Activated T-cell treated with anti-CD3 and anti-CD28 coated beads, Interleukin-2, amount 50 U/mL, for 24 hours (primary cell): Measurements from ENCODE around the gene KIF20A.
"Not testable (repeated sequence)": the region's sequence is repeated elsewhere in the genome, so short reads cannot be mapped to it uniquely, and the experiment has no call there.

Source experiments
- DNase-seq: peaks from one replicate; pipeline ENCODE4 v3.0.0-alpha.2; 2020
- H3K27ac Mint-ChIP-seq: 2 replicates; pipeline ENCODE4 v1.8.0; 2020; ENCODE audit warnings: mild to moderate bottlenecking, mixed read lengths
- H3K27me3 Mint-ChIP-seq: 2 replicates; pipeline ENCODE4 v1.8.0; 2020; ENCODE audit warnings: mixed read lengths
- H3K36me3 Mint-ChIP-seq: 2 replicates; pipeline ENCODE4 v1.8.0; 2020; ENCODE audit warnings: low read depth, mixed read lengths
- H3K4me1 Mint-ChIP-seq: 2 replicates; pipeline ENCODE4 v1.8.0; 2020; ENCODE audit warnings: low read depth, mixed read lengths
- H3K4me3 Mint-ChIP-seq: 2 replicates; pipeline ENCODE4 v1.8.0; 2020; ENCODE audit warnings: mild to moderate bottlenecking, moderate library complexity, mixed read lengths
- H3K9me3 Mint-ChIP-seq: 2 replicates; pipeline ENCODE4 v1.8.0; 2020; ENCODE audit warnings: mixed read lengths

Gene KIF20A

DNA sequence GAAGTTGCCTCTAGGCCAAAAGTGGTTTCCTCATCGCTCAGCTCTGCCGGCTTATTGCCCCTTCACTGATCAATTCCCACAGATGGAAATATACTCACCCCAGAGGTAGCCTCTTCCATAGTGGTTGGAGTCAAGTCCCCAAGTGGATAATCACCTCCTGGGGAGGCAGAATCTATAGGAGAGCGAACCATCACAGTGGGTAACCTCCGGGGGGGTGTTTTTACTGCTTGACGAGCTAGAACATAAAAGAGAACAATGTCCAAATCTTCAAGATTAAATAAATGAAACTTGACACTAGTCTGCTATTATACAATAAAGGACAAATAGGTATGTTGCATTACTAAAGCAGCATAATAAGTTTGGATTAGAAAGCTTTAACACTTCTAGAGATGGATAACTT is 9.8 kb upstream of the KIF20A start:
- DNase-seq, result no peak
- Mint-ChIP-seq H3K9me3 (no peaks in the 10 kb centered on the region), H3K4me3 (no peak overlapping the region), H3K4me1 (no peaks in the 10 kb centered on the region), H3K27me3 (no peaks in the 10 kb centered on the region), H3K36me3 (peaks cover 96% of the 10 kb centered on the region), H3K27ac (no peak overlapping the region)

- no peak overlapping the region for H3K27ac Mint-ChIP-seq
- H3K4me1 Mint-ChIP-seq, result peaks cover 2% of the 10 kb centered on the region
- no peaks in the 10 kb centered on the region for H3K27me3 Mint-ChIP-seq
- peaks cover 96% of the 10 kb centered on the region for H3K36me3 Mint-ChIP-seq
- H3K4me3 Mint-ChIP-seq, result no peak overlapping the region
- H3K9me3 Mint-ChIP-seq, result no peaks in the 10 kb centered on the region
- DNase-seq, result no peak
Observed at GRCh38 chr5:138170299-138170698, 8.6 kb upstream of the KIF20A start.

DNA sequence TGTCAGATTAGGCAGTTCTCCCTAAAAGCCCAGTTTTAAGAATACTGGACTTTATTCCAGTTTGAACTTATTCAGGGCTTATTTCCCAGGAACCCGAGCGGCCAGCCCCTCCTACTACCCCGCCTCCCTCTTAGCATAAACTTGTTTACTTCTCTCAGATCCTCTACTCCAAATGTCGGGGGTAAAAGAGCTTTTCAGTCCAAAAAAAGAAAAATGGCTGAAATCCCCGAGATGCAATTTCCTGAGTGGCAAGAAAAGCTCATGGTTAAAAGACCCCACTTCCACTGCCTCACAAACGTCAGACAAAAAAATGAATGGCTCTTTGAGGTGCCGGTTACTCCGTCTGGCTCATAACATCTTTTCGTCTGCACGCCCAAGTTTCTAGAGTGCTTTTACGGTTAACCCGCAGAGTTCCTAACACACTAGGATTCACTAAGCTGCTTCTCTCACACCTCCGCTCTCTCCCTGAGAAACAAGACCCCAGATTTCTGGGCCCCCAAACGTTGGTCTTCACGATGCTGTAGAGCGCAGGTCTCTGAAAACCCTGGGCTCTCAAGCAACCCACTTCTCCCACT is 884 bp upstream of the KIF20A start:
- H3K27me3 Mint-ChIP-seq, result no peaks in the 10 kb centered on the region
- H3K4me3 Mint-ChIP-seq, result no peak overlapping the region
- H3K27ac Mint-ChIP-seq, result no peak overlapping the region
- peaks cover 21% of the 10 kb centered on the region for H3K4me1 Mint-ChIP-seq
- H3K9me3 Mint-ChIP-seq, result no peaks in the 10 kb centered on the region
- peaks cover 51% of the 10 kb centered on the region for H3K36me3 Mint-ChIP-seq
- DNase-seq, result peak; percentile 32

GRCh38 chr5:138179277-138179857 is 455 bp downstream of the KIF20A start:
- Mint-ChIP-seq H3K9me3 (no peaks in the 10 kb centered on the region), H3K4me1 (peaks cover 21% of the 10 kb centered on the region), H3K27me3 (no peaks in the 10 kb centered on the region), H3K36me3 (peaks cover 53% of the 10 kb centered on the region), H3K4me3 (no peak overlapping the region), H3K27ac (no peak overlapping the region)
- DNase-seq, result no peak

- Mint-ChIP-seq H3K4me1 (peaks cover 19% of the 10 kb centered on the region), H3K27me3 (no peaks in the 10 kb centered on the region), H3K9me3 (no peaks in the 10 kb centered on the region), H3K4me3 (no peak overlapping the region), H3K36me3 (peaks cover 53% of the 10 kb centered on the region), H3K27ac (peak overlapping the region; percentile 51)
- DNase-seq, result no peak
Observed at GRCh38 chr5:138180183-138180782, 1.4 kb downstream of the KIF20A start.

GRCh38 chr5:138180841-138181240 is 1.9 kb downstream of the KIF20A start:
- H3K36me3 Mint-ChIP-seq, result peaks cover 56% of the 10 kb centered on the region
- no peaks in the 10 kb centered on the region for H3K9me3 Mint-ChIP-seq
- no peaks in the 10 kb centered on the region for H3K27me3 Mint-ChIP-seq
- no peak overlapping the region for H3K27ac Mint-ChIP-seq
- no peak overlapping the region for H3K4me3 Mint-ChIP-seq
- no peak for DNase-seq
- H3K4me1 Mint-ChIP-seq, result peaks cover 16% of the 10 kb centered on the region

GRCh38 chr5:138182808-138183207 is 3.9 kb downstream of the KIF20A start:
- Mint-ChIP-seq H3K4me1 (peaks cover 12% of the 10 kb centered on the region), H3K36me3 (peaks cover 71% of the 10 kb centered on the region), H3K27ac (peak overlapping the region; percentile 31), H3K4me3 (no peak overlapping the region), H3K9me3 (no peaks in the 10 kb centered on the region), H3K27me3 (no peaks in the 10 kb centered on the region)
- DNase-seq, result no peak

DNA sequence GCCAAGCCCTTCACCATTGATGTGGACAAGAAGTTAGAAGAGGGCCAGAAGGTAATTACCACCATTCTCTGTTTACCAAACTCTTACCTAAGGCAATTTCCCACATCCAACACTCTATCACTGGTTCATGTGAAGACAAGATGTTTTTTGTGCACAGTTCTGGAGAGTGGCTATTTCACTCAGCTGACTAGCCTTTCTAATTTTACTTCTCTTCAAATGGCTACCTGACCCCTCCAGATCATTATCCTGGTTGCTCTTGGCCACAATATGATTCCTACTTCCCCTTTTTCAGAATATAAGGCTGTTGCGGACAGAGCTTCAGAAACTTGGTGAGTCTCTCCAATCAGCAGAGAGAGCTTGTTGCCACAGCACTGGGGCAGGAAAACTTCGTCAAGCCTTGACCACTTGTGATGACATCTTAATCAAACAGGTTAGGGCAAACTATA is 7.1 kb downstream of the KIF20A start:
- DNase-seq, result no peak
- H3K9me3 Mint-ChIP-seq, result no peaks in the 10 kb centered on the region
- H3K4me1 Mint-ChIP-seq, result peaks cover under 1% of the 10 kb centered on the region
- no peaks in the 10 kb centered on the region for H3K27me3 Mint-ChIP-seq
- peaks cover 98% of the 10 kb centered on the region for H3K36me3 Mint-ChIP-seq
- H3K4me3 Mint-ChIP-seq, result no peak overlapping the region
- peak overlapping the region; percentile 63 for H3K27ac Mint-ChIP-seq

DNA sequence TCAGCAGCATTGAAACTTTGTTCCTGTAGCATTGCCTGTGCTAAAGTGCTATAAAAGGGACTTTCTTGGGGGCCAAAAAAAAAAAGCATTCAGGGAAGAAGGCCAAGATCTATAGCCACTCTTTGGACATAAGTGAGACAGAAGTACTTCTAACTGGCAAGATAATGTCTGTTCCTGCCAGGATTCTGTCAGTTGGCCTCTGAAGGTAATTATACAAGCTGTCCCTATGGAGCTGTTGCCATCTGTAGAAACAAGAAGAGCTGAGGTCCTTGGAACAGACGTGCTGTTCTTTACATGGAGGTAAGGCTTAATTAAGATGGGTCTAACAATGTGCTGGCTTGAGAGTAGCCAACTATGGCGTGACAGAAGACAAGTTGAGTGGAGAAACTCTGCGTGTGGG is 9.7 kb downstream of the KIF20A start:
- Mint-ChIP-seq H3K27ac (peak overlapping the region; percentile 13), H3K4me1 (no peaks in the 10 kb centered on the region), H3K9me3 (no peaks in the 10 kb centered on the region), H3K27me3 (no peaks in the 10 kb centered on the region), H3K4me3 (no peak overlapping the region), H3K36me3 (peaks cover 97% of the 10 kb centered on the region)
- no peak for DNase-seq

- Mint-ChIP-seq H3K4me3 (no peak overlapping the region), H3K27me3 (no peaks in the 10 kb centered on the region), H3K4me1 (no peaks in the 10 kb centered on the region), H3K36me3 (peaks cover 82% of the 10 kb centered on the region), H3K27ac (no peak overlapping the region), H3K9me3 (no peaks in the 10 kb centered on the region)
- no peak for DNase-seq
Observed at GRCh38 chr5:138192826-138193225, 13.9 kb downstream of the KIF20A start.

GRCh38 chr5:138193859-138194258 is 14.9 kb downstream of the KIF20A start:
- not testable (repeated sequence) for H3K9me3 Mint-ChIP-seq
- H3K27ac Mint-ChIP-seq, result peak overlapping the region; percentile 47

GRCh38 chr5:138210985-138211384 is 32.1 kb downstream of the KIF20A start:
- Mint-ChIP-seq H3K4me1 (peaks cover 28% of the 10 kb centered on the region), H3K27ac (peak overlapping the region; percentile 67), H3K9me3 (no peaks in the 10 kb centered on the region), H3K4me3 (peak overlapping the region; percentile 30), H3K36me3 (peaks cover 48% of the 10 kb centered on the region), H3K27me3 (no peaks in the 10 kb centered on the region)
- DNase-seq, result no peak

More at GRCh38 chr5:138193859-138194258, 14.9 kb downstream of the KIF20A start:
- H3K4me1 Mint-ChIP-seq, DNase-seq, H3K4me3 Mint-ChIP-seq, H3K27me3 Mint-ChIP-seq: not testable (repeated sequence)
- H3K36me3 Mint-ChIP-seq, result peaks cover 80% of the 10 kb centered on the region

DNA sequence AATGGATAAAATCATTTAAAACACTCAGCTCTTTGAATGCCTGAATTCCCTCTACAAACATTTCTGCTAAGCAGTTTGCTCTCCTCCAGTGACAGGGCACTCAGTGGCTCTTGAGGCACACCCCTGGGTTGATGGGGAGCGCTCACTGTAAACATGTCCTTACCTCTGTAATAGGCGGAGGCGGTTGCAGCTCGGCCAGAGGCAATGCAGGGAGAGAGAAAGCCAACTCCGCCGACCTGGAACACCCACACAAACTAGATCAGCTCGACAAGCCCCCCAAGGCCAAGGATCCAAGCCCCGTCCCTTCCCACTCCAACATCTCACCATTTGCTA is 33.9 kb downstream of the KIF20A start:
- Mint-ChIP-seq H3K27ac (peak overlapping the region; percentile 97), H3K36me3 (peaks cover 34% of the 10 kb centered on the region), H3K9me3 (no peaks in the 10 kb centered on the region), H3K27me3 (no peaks in the 10 kb centered on the region), H3K4me3 (peak overlapping the region; percentile 99), H3K4me1 (peaks cover 28% of the 10 kb centered on the region)
- DNase-seq, result no peak

- Mint-ChIP-seq H3K27ac (peak within 1 kb of the TSS; percentile 97), H3K4me1 (peaks cover 25% of the 10 kb centered on the region), H3K9me3 (no peaks in the 10 kb centered on the region), H3K36me3 (peaks cover 28% of the 10 kb centered on the region), H3K4me3 (peak within 1 kb of the TSS; percentile 99), H3K27me3 (no peaks in the 10 kb centered on the region)
- DNase-seq, result peak; percentile 85
Observed at GRCh38 chr5:138213161-138214029, 34.5 kb downstream of the KIF20A start, which contains the start of gene CDC23. CDC23 (minus strand) TSS chr5:138213323; CDS start chr5:138213312, 11 bp downstream.
